PFSK-1 (cell line): ENCODE measurements around the gene GRID1.

Experiments used
- POLR2AphosphoS5 ChIP-seq: IDR thresholded peaks from 2 replicates; pipeline ENCODE4 v1.6.1; 2012; ENCODE audit warnings: low read depth, mild to moderate bottlenecking, control low read depth, low read length, moderate library complexity
- SIN3A ChIP-seq: IDR thresholded peaks from 2 replicates; pipeline ENCODE4 v1.6.1; 2012; ENCODE audit warnings: mild to moderate bottlenecking, low read length, moderate library complexity, borderline replicate concordance; ENCODE audit not compliant: insufficient read depth
- TAF1 ChIP-seq: IDR thresholded peaks from 2 replicates; pipeline ENCODE4 v1.6.1; 2012; ENCODE audit warnings: low read length, control low read depth, borderline replicate concordance; ENCODE audit not compliant: insufficient read depth

GRCh38 chr10:86243651-86244155 is 122.9 kb downstream of the GRID1 start:
- no peak for TF ChIP-seq POLR2AphosphoS5
- TF ChIP-seq TAF1, result no peak
- TF ChIP-seq SIN3A, result no peak
